8988T (cell line): ENCODE results near the gene KRT80.

Experiments
- DNase-seq: peaks from one replicate; pipeline ENCODE4 v3.0.0; 2011

The KRT80 gene

GRCh38 chr12:52126605-52127578 lies 64.9 kb downstream of the KRT80 start:
- DNase-seq = peak; percentile 2

- peak; percentile 4 for DNase-seq
These were observed 65.7 kb downstream of the KRT80 start for GRCh38 chr12:52126050-52126604.

GRCh38 chr12:52125476-52125900 lies 66.3 kb downstream of the KRT80 start:
- DNase-seq = peak; percentile 6

GRCh38 chr12:52123487-52124186 lies 68.2 kb downstream of the KRT80 start:
- peak; percentile 2 for DNase-seq

- no peak for DNase-seq
These were observed 68.9 kb downstream of the KRT80 start for GRCh38 chr12:52122904-52123303.

GRCh38 chr12:52122540-52122871 lies 69.3 kb downstream of the KRT80 start:
- no peak for DNase-seq

GRCh38 chr12:52121824-52122539 lies 69.8 kb downstream of the KRT80 start:
- DNase-seq = peak; percentile 73

- DNase-seq = peak; percentile 4
These were observed 70.6 kb downstream of the KRT80 start for GRCh38 chr12:52120951-52121823.

- DNase-seq = peak; percentile 85
These were observed 72.2 kb downstream of the KRT80 start for GRCh38 chr12:52119398-52120254.
